HEK293T (cell line): ENCODE measurements around the gene FRMD4B.

Experiments used
- ARNT ChIP-seq: fragments of 450-650 bp; IDR thresholded peaks from 2 replicates; pipeline ENCODE4 v1.6.1; 2017; ENCODE audit warnings: mild to moderate bottlenecking
- BHLHE40 ChIP-seq: fragments of 450-650 bp; IDR thresholded peaks from 2 replicates; pipeline ENCODE4 v1.6.1; 2016; ENCODE audit warnings: mild to moderate bottlenecking, moderate library complexity, borderline replicate concordance
- CTBP1 ChIP-seq: fragments of 450-650 bp; IDR thresholded peaks from 2 replicates; pipeline ENCODE4 v1.6.1; 2016; ENCODE audit warnings: borderline replicate concordance
- FOXA1 ChIP-seq: fragments of 450-650 bp; IDR thresholded peaks from 2 replicates; pipeline ENCODE4 v1.6.1; 2016; ENCODE audit warnings: mild to moderate bottlenecking
- FOXK2 ChIP-seq: fragments of 450-650 bp; IDR thresholded peaks from 2 replicates; pipeline ENCODE4 v1.6.1; 2016; ENCODE audit warnings: mild to moderate bottlenecking
- HDGF ChIP-seq: fragments of 450-650 bp; IDR thresholded peaks from 2 replicates; pipeline ENCODE4 v1.6.1; 2017; ENCODE audit warnings: antibody characterized with exemption, borderline replicate concordance
- LEF1 ChIP-seq: fragments of 450-650 bp; IDR thresholded peaks from 2 replicates; pipeline ENCODE4 v1.6.1; 2017; ENCODE audit warnings: mild to moderate bottlenecking, borderline replicate concordance
- SP1 ChIP-seq: fragments of 450-650 bp; IDR thresholded peaks from 2 replicates; pipeline ENCODE4 v1.6.1; 2017
- SUZ12 ChIP-seq: fragments of 450-650 bp; IDR thresholded peaks from 2 replicates; pipeline ENCODE4 v1.6.1; 2016; ENCODE audit warnings: mild to moderate bottlenecking
- ZNF384 ChIP-seq: fragments of 450-650 bp; IDR thresholded peaks from 2 replicates; pipeline ENCODE4 v1.6.1; 2016
- TF ChIP-seq, protein P1 (sequence below): fragments of 450-650 bp; IDR thresholded peaks from 2 replicates; pipeline ENCODE4 v1.6.1; 2016

DNA sequence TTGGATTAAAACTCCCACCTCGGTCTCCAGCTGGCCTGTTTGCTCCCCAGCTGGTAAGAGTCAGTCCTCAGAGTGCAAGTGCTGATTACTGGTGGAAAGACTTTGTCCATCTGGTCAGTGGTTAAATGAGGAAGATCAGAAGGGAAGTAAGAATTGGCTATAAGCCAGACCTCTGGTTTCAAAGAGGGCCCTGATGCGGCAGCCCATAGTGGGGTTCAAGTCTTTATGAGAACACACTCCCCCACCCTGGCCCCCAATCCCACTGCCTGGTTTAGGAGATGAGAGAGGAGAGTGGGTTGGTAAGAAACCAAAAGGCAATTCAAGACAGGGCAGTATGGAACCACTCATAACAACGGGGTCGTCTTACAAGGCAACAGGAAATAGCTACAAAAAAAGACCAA is 65.0 kb downstream of the FRMD4B start:
- TF ChIP-seq SP1 (no peak), FOXA1 (no peak), FOXK2 (no peak), SUZ12 (no peak), ZNF384 (no peak), HDGF (no peak), LEF1 (no peak), CTBP1 (no peak), BHLHE40 (no peak), ARNT (no peak)
- TF ChIP-seq, protein P1, sequence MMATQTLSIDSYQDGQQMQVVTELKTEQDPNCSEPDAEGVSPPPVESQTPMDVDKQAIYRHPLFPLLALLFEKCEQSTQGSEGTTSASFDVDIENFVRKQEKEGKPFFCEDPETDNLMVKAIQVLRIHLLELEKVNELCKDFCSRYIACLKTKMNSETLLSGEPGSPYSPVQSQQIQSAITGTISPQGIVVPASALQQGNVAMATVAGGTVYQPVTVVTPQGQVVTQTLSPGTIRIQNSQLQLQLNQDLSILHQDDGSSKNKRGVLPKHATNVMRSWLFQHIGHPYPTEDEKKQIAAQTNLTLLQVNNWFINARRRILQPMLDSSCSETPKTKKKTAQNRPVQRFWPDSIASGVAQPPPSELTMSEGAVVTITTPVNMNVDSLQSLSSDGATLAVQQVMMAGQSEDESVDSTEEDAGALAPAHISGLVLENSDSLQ: no peak
